ENCODE results near the gene C1QL1.

DNA sequence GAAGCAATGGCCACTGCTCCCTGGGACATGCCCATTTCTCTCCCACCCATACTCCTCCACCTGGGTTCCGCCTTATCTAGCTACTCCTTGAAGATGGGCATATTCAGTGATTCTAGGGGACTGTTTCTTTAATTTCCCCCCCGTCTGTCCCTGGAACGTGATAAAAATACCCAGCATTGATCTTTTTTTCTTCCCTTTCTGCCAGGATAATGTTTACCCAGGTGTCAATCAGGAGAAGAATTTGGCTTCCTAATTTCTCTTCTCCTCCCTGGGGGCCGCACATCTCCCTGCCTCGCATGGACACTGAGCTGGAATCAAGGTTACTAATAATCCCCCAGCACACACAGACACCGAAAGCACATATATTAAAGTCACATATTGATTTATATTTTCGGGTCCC lies 48.1 kb upstream of the C1QL1 start:
- no peak for TF ChIP-seq SIN3A (IDR thresholded peaks at IDR 0.05; ENCODE audit: borderline replicate concordance, low read depth, low read length)
- no peak for TF ChIP-seq MED1 (CRISPR knock-in tag; IDR thresholded peaks at IDR 0.05)
- TF ChIP-seq HNRNPK (IDR thresholded peaks at IDR 0.05; ENCODE audit: low read depth, low read length, poor library complexity, severe bottlenecking), result no peak
- TF ChIP-seq, protein P1, sequence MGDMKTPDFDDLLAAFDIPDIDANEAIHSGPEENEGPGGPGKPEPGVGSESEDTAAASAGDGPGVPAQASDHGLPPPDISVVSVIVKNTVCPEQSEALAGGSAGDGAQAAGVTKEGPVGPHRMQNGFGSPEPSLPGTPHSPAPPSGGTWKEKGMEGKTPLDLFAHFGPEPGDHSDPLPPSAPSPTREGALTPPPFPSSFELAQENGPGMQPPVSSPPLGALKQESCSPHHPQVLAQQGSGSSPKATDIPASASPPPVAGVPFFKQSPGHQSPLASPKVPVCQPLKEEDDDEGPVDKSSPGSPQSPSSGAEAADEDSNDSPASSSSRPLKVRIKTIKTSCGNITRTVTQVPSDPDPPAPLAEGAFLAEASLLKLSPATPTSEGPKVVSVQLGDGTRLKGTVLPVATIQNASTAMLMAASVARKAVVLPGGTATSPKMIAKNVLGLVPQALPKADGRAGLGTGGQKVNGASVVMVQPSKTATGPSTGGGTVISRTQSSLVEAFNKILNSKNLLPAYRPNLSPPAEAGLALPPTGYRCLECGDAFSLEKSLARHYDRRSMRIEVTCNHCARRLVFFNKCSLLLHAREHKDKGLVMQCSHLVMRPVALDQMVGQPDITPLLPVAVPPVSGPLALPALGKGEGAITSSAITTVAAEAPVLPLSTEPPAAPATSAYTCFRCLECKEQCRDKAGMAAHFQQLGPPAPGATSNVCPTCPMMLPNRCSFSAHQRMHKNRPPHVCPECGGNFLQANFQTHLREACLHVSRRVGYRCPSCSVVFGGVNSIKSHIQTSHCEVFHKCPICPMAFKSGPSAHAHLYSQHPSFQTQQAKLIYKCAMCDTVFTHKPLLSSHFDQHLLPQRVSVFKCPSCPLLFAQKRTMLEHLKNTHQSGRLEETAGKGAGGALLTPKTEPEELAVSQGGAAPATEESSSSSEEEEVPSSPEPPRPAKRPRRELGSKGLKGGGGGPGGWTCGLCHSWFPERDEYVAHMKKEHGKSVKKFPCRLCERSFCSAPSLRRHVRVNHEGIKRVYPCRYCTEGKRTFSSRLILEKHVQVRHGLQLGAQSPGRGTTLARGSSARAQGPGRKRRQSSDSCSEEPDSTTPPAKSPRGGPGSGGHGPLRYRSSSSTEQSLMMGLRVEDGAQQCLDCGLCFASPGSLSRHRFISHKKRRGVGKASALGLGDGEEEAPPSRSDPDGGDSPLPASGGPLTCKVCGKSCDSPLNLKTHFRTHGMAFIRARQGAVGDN (CRISPR knock-in tag; IDR thresholded peaks at IDR 0.05), result no peak
- TF ChIP-seq, protein P2, sequence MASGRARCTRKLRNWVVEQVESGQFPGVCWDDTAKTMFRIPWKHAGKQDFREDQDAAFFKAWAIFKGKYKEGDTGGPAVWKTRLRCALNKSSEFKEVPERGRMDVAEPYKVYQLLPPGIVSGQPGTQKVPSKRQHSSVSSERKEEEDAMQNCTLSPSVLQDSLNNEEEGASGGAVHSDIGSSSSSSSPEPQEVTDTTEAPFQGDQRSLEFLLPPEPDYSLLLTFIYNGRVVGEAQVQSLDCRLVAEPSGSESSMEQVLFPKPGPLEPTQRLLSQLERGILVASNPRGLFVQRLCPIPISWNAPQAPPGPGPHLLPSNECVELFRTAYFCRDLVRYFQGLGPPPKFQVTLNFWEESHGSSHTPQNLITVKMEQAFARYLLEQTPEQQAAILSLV (CRISPR knock-in tag; IDR thresholded peaks at IDR 0.05; ENCODE audit: borderline replicate concordance), result no peak
- TF ChIP-seq, protein P3, sequence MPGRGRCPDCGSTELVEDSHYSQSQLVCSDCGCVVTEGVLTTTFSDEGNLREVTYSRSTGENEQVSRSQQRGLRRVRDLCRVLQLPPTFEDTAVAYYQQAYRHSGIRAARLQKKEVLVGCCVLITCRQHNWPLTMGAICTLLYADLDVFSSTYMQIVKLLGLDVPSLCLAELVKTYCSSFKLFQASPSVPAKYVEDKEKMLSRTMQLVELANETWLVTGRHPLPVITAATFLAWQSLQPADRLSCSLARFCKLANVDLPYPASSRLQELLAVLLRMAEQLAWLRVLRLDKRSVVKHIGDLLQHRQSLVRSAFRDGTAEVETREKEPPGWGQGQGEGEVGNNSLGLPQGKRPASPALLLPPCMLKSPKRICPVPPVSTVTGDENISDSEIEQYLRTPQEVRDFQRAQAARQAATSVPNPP (CRISPR knock-in tag; IDR thresholded peaks at IDR 0.05), result no peak
- TF ChIP-seq HES4 (CRISPR knock-in tag; IDR thresholded peaks at IDR 0.05; ENCODE audit: borderline replicate concordance), result no peak
- TF ChIP-seq, protein P4, sequence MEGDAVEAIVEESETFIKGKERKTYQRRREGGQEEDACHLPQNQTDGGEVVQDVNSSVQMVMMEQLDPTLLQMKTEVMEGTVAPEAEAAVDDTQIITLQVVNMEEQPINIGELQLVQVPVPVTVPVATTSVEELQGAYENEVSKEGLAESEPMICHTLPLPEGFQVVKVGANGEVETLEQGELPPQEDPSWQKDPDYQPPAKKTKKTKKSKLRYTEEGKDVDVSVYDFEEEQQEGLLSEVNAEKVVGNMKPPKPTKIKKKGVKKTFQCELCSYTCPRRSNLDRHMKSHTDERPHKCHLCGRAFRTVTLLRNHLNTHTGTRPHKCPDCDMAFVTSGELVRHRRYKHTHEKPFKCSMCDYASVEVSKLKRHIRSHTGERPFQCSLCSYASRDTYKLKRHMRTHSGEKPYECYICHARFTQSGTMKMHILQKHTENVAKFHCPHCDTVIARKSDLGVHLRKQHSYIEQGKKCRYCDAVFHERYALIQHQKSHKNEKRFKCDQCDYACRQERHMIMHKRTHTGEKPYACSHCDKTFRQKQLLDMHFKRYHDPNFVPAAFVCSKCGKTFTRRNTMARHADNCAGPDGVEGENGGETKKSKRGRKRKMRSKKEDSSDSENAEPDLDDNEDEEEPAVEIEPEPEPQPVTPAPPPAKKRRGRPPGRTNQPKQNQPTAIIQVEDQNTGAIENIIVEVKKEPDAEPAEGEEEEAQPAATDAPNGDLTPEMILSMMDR (CRISPR knock-in tag; IDR thresholded peaks at IDR 0.05), result no peak
- no peak for TF ChIP-seq GABPA (IDR thresholded peaks at IDR 0.05; ENCODE audit: low read depth, low read length)
- no peak for TF ChIP-seq GABPA (CRISPR knock-in tag; IDR thresholded peaks at IDR 0.05; ENCODE audit: low read depth)
- TF ChIP-seq ESRRA (CRISPR knock-in tag; IDR thresholded peaks at IDR 0.05; ENCODE audit: low read depth), result no peak
- no peak for TF ChIP-seq MIER2 (CRISPR knock-in tag; IDR thresholded peaks at IDR 0.05)
- TF ChIP-seq KAT2B (IDR thresholded peaks at IDR 0.05; ENCODE audit: borderline replicate concordance, low read depth, low read length), result no peak
- TF ChIP-seq TCF7L2 (IDR thresholded peaks at IDR 0.05; ENCODE audit: low read depth, low read length), result no peak
- TF ChIP-seq RNF2 (conservative IDR thresholded peaks at IDR 0.05; ENCODE audit: low read depth), result no peak

Measured in HepG2 (cell line).